Liver (tissue), 9 donors: ENCODE measurements around the gene SLC43A3. TPM values are rescaled to one million over a fixed set of nuclear protein-coding genes. Genes with fewer than 3 reads are reported as not detected.

Experiments used
- DNase-seq: peaks from one replicate; pipeline ENCODE4 v3.0.0-alpha.2; 2017; ENCODE audit warnings: low spot score
- H3K27ac ChIP-seq, 2 donors: one replicate each; pipeline ENCODE4 v1.7.0; 2013; ENCODE audit warnings: inconsistent platforms in 2 of 2, low read length in 2 of 2, control low read depth in 1 of 2, low read depth in 1 of 2, mild to moderate bottlenecking in 1 of 2
- H3K27me3 ChIP-seq, 4 donors: one replicate each; pipeline versions ENCODE4 v1.6.1 to v1.7.0; 2013; ENCODE audit warnings: low read length in 3 of 4, inconsistent platforms in 1 of 4, mild to moderate bottlenecking in 1 of 4, moderate library complexity in 1 of 4; ENCODE audit not compliant: control insufficient read depth in 4 of 4, insufficient read depth in 4 of 4
- H3K36me3 ChIP-seq, 4 donors: one replicate each; pipeline versions ENCODE4 v1.6.1 to v1.7.0; 2013; ENCODE audit warnings: low read length in 3 of 4, mild to moderate bottlenecking in 3 of 4, low read depth in 1 of 4, moderate library complexity in 1 of 4; ENCODE audit not compliant: control insufficient read depth in 4 of 4, insufficient read depth in 3 of 4
- H3K4me1 ChIP-seq, 4 donors: one replicate each; pipeline versions ENCODE4 v1.6.1 to v1.7.0; 2013; ENCODE audit warnings: low read length in 3 of 4, mild to moderate bottlenecking in 3 of 4, moderate library complexity in 1 of 4; ENCODE audit not compliant: control insufficient read depth in 4 of 4, insufficient read depth in 4 of 4
- H3K4me3 ChIP-seq, 3 donors: one replicate each; pipeline versions ENCODE4 v1.6.1 to v1.7.0; 2013; ENCODE audit warnings: low read length in 3 of 3, control low read depth in 1 of 3, low read depth in 1 of 3, mild to moderate bottlenecking in 1 of 3
- H3K9ac ChIP-seq, 2 donors: one replicate each; pipeline ENCODE4 v1.7.0; 2013; ENCODE audit warnings: low read length in 2 of 2, mild to moderate bottlenecking in 2 of 2, moderate library complexity in 2 of 2, control low read depth in 1 of 2, low read depth in 1 of 2
- H3K9me3 ChIP-seq, 4 donors: one replicate each; pipeline versions ENCODE4 v1.6.1 to v1.7.0; 2013; ENCODE audit warnings: low read length in 3 of 4; ENCODE audit not compliant: control insufficient read depth in 4 of 4
- ATF3 ChIP-seq: IDR thresholded peaks from 2 replicates; pipeline ENCODE4 v1.6.1; 2016; ENCODE audit warnings: antibody characterized with exemption
- CTCF ChIP-seq: fragments of 150-350 bp; IDR thresholded peaks from 2 replicates; pipeline ENCODE4 v1.5.1; 2017; ENCODE audit warnings: improper control_type of control experiment, low read depth, low read length; ENCODE audit not compliant: missing input control
- EGR1 ChIP-seq, 2 donors: IDR thresholded peaks; 2 replicates each; pipeline ENCODE4 v1.6.1; 2016 to 2018; ENCODE audit warnings: antibody characterized with exemption in 2 of 2, low read depth in 2 of 2
- FOXA1 ChIP-seq: IDR thresholded peaks from 2 replicates; pipeline ENCODE4 v1.6.1; 2016; ENCODE audit warnings: antibody characterized with exemption
- FOXA2 ChIP-seq: IDR thresholded peaks from 2 replicates; pipeline ENCODE4 v1.6.1; 2016; ENCODE audit warnings: antibody characterized with exemption
- GABPA ChIP-seq, 2 donors: IDR thresholded peaks in 1 of 2; conservative IDR thresholded peaks in 1 of 2; 2 replicates each; pipeline ENCODE4 v1.6.1; 2016; ENCODE audit warnings: antibody characterized with exemption in 2 of 2, mild to moderate bottlenecking in 1 of 2, moderate library complexity in 1 of 2
- HNF4A ChIP-seq, 2 donors: conservative IDR thresholded peaks; 2 replicates each; pipeline ENCODE4 v1.6.1; 2016; ENCODE audit warnings: antibody characterized with exemption in 2 of 2, mild to moderate bottlenecking in 2 of 2
- HNF4G ChIP-seq: IDR thresholded peaks from 2 replicates; pipeline ENCODE4 v1.6.1; 2016; ENCODE audit warnings: antibody characterized with exemption
- JUND ChIP-seq, 2 donors: IDR thresholded peaks; 2 replicates each; pipeline ENCODE4 v1.6.1; 2016; ENCODE audit warnings: antibody characterized with exemption in 2 of 2
- MAX ChIP-seq: IDR thresholded peaks from 2 replicates; pipeline ENCODE4 v1.6.1; 2016; ENCODE audit warnings: antibody characterized with exemption
- NR2F2 ChIP-seq: IDR thresholded peaks from 2 replicates; pipeline ENCODE4 v1.6.1; 2016; ENCODE audit warnings: antibody characterized with exemption
- RAD21 ChIP-seq, 2 donors: IDR thresholded peaks; 2 replicates each; pipeline ENCODE4 v1.6.1; 2016; ENCODE audit warnings: antibody characterized with exemption in 2 of 2, mild to moderate bottlenecking in 2 of 2
- REST ChIP-seq: IDR thresholded peaks from 2 replicates; pipeline ENCODE4 v1.6.1; 2016; ENCODE audit warnings: antibody characterized with exemption, mild to moderate bottlenecking
- RXRA ChIP-seq, 2 donors: IDR thresholded peaks; 2 replicates each; pipeline ENCODE4 v1.6.1; 2017 to 2018; ENCODE audit warnings: antibody characterized with exemption in 2 of 2, mild to moderate bottlenecking in 1 of 2
- SP1 ChIP-seq: IDR thresholded peaks from 2 replicates; pipeline ENCODE4 v1.6.1; 2018; ENCODE audit warnings: antibody characterized with exemption, mild to moderate bottlenecking
- TAF1 ChIP-seq: conservative IDR thresholded peaks from 2 replicates; pipeline ENCODE4 v1.6.1; 2016; ENCODE audit warnings: antibody characterized with exemption, mild to moderate bottlenecking
- YY1 ChIP-seq: IDR thresholded peaks from 2 replicates; pipeline ENCODE4 v1.6.1; 2016; ENCODE audit warnings: antibody characterized with exemption, mild to moderate bottlenecking
- ZBTB33 ChIP-seq: IDR thresholded peaks from 2 replicates; pipeline ENCODE4 v1.6.1; 2016; ENCODE audit warnings: antibody characterized with exemption
- whole genome bisulfite sequencing: extraction: QIAGEN DNeasy Blood & Tissue Kit; methylation state at CpG from one replicate; pipeline ENCODE4 v1.1.7; 2013; 5-methylcytosine and 5-hydroxymethylcytosine counted together
- polyA plus RNA-seq, 2 donors: library from polyadenylated mRNA; stranded (reverse) in 1 of 2; unstranded in 1 of 2; fragments of 200-250 nt in 1 of 2; fragments of >200 nt in 1 of 2; fragmentation: Nextera tagmentation in 1 of 2; extraction: Ambion mirVana in 1 of 2; gene quantifications; one replicate each; pipeline versions ENCODE4 v1.2.1 to v1.2.3, GENCODE V29; 2013 to 2015
- total RNA-seq, 2 donors: library from RNA; depleted of rRNA; stranded (reverse); fragments of >200 nt; gene quantifications; one replicate each; pipeline ENCODE4 v1.2.3, GENCODE V29; 2014
- donor health status: healthy.
- donor health status: healthy.
- donor health status: healthy.
- donor health status: healthy.
- donor health status: healthy.

Gene SLC43A3
- total and polyA plus RNA-seq, 4 donors: 47.2 to 152 (median 93.0) TPM

GRCh38 chr11:57453543-57454177, 26.7 kb upstream of the SLC43A3 start:
- Histone ChIP-seq H3K4me1 (peaks cover 18 to 43% (median 35%) of the 10 kb centered on the region in 4 donors), H3K9me3 (no peaks in the 10 kb centered on the region), H3K9ac (no peak overlapping the region), H3K4me3 (no peak overlapping the region), H3K36me3 (no peaks in the 10 kb centered on the region), H3K27me3 (no peaks in the 10 kb centered on the region), H3K27ac (peak overlapping the region; percentile 84 to 92)
- DNase-seq: no peak
- 38% methylated on average over 2 of the region's 2 CpGs for WGBS
- TF ChIP-seq NR2F2 (peak; percentile 90), GABPA (IDR thresholded peaks at IDR 0.05 in 1 of 2, conservative IDR thresholded peaks at IDR 0.05 in 1 of 2) (no peak), TAF1 (peak; percentile 5), MAX (peak; percentile 93), ZBTB33 (peak; percentile 85), RXRA (IDR thresholded peaks at IDR 0.05) (peak; percentile 94 to 95), EGR1 (IDR thresholded peaks at IDR 0.05; ENCODE audit: low read depth in 2 of 2) (no peak), HNF4A (conservative IDR thresholded peaks at IDR 0.05) (peak; percentile 97 to 98), CTCF (no peak), JUND (IDR thresholded peaks at IDR 0.05) (peak; percentile 71 to 93), FOXA2 (peak; percentile 100), SP1 (peak; percentile 99), RAD21 (IDR thresholded peaks at IDR 0.05) (peak; percentile 53 to 64), YY1 (peak; percentile 95), ATF3 (no peak), REST (peak; percentile 92), FOXA1 (peak; percentile 100), HNF4G (peak; percentile 95)
